Astrocyte (in vitro differentiated cells and primary cell): ENCODE results near the gene ASIC4.

Source experiments
- EZH2 ChIP-seq: IDR thresholded peaks from 2 replicates; pipeline ENCODE4 v1.6.1; 2012; ENCODE audit warnings: mild to moderate bottlenecking, low read length, inconsistent platforms; ENCODE audit not compliant: insufficient read depth
- TF ChIP-seq, protein P1 (sequence below): IDR thresholded peaks from 2 replicates; pipeline ENCODE4 v1.5.1; 2011; ENCODE audit warnings: low read depth, mild to moderate bottlenecking, inconsistent platforms, low read length, moderate library complexity; ENCODE audit not compliant: insufficient read depth

GRCh38 chr2:219559156-219559915 lies 45.1 kb downstream of the ASIC4 start:
- TF ChIP-seq, protein P1, sequence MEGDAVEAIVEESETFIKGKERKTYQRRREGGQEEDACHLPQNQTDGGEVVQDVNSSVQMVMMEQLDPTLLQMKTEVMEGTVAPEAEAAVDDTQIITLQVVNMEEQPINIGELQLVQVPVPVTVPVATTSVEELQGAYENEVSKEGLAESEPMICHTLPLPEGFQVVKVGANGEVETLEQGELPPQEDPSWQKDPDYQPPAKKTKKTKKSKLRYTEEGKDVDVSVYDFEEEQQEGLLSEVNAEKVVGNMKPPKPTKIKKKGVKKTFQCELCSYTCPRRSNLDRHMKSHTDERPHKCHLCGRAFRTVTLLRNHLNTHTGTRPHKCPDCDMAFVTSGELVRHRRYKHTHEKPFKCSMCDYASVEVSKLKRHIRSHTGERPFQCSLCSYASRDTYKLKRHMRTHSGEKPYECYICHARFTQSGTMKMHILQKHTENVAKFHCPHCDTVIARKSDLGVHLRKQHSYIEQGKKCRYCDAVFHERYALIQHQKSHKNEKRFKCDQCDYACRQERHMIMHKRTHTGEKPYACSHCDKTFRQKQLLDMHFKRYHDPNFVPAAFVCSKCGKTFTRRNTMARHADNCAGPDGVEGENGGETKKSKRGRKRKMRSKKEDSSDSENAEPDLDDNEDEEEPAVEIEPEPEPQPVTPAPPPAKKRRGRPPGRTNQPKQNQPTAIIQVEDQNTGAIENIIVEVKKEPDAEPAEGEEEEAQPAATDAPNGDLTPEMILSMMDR, result no peak
- TF ChIP-seq EZH2, result no peak
